HG02623 (cell line): ENCODE results near the gene CSF3R.
"Not testable (repeated sequence)": the region's sequence is repeated elsewhere in the genome, so short reads cannot be mapped to it uniquely, and the experiment has no call there.

ENCODE experiments used
- ATAC-seq: cut with Tn5 transposase; IDR thresholded peaks from one replicate; pipeline ENCODE4 v1.9.1; 2021; ENCODE audit warnings: moderate library complexity; ENCODE audit not compliant: unreplicated experiment

CSF3R gene

DNA sequence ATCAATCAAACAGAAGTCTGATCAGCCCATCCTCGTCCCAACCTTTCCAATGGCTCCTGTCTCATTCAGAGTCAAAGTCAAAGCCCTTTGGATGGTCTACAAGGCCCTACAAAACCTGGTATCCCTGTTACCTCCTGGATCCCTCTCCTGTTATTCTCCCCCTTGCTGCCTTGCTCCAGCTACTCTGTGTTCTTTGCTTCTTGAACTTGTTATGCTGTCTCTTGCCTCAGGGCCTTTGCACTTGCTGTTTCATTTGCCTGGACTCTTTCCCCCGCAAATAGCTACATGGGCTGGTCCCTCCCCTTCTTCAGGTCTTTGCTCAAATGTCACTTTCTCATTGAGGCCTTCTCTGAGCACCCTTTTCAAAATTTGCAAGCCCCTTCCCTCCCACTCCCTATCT, 1.4 kb upstream of the CSF3R start:
- no peak for ATAC-seq

DNA sequence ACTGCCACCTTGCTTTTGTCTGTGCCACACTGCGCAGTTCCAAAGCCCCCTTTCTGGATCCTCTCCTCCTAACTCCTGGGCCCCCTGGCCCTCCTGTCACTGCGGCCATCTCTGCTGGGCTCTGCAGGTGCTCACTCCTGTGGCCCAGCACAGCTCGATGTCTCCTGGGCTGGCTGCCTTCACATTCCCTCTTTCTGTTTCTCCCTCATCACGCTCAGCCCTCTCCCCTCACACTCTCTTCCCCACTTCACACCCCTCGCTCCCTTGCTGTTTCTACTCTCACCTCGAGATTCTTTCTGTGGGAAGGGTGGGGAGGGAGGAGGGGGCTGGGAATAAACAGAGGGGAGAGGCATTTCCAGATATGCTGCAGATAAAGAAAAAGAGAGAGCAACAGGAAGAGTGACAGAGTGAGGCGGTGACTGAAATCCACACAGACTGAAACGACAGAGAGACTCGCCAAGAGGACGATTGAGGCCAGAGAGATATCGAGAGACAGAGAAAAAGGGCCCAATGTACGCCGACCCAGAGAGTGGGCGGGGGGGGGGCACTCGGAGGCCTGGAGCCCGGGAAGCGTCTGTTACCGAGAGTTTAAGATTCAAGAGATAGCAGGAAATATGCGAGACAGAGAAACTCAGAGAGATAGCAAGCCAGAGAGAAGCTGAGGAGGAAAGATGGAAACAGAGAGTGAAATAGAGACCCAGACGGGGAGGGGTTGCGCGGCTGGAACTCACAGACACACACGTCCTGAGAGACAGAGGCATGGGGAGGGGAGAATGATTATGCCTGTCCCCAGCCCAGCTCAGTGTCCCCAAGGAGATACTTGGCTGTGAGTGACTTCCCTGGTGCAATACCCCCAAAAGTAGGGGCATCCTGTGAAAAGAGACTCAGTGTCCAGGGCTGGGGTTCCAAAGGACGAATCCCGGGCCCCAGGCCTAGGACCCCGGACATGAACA, 666 bp downstream of the CSF3R start:
- no peak for ATAC-seq

DNA sequence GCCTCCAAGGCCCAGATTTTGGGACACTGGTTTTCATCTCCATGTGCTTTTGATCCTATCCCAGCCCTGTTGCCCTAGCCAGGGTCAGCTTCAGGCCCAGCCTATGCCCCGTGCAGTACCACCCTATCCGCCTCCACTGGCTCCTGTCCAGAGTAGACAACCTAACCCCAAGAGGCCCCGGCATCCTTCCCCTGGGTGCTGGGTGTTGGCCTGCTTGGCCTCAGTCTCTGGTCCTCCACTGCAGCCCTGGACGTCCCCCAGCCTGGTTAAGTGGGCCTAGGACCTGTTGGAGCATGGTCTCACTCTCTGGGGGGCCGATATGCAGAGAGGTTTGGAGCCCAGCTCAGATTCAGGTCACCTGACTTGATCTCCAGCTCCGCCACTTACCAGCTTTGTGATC, 1.6 kb downstream of the CSF3R start:
- no peak for ATAC-seq

DNA sequence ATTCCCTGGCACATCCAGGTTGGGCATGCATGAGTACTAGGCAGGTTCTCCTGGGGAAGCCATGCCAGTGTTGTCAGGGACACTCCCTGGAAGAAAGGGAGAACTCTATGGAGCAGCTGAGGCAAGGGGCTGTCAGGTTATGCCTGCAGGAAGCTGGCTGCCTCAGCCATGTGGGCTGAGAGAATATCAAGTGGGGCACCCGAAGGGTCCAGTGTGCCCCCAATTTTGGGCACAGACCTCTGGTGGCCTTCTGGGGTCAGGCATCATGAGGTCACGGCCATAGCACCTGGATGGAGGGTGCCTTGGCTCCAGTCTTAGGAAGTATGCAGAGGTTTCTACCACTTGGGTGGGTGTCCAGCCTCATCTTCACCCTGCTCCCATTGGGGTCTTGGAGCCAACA, 2.6 kb downstream of the CSF3R start:
- ATAC-seq: no peak

DNA sequence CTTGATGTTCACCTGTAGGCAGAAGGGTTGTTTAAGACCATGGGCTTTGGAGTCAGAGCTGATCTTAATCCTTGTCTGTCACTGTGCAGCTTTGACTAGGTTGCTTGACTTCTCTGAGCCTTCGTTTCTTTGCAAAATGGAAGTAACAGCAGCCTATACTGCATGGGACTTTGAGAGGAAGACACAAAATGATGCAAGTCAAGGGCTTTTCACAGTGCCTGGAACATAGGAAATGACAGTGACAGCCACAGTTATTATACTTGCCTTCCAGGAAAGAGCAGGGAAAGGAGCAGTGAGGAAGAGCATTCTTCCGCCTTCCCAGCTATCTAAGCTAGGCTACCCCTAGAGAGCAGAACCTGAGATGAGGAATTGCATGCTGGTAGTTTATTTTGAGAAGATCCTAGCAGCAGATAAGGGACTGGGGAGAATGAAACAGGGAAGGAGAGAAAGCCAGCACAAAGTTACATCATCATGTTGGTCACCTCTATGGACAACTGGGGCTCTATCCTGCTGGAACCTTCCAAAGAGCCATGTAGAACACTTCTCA, 3.1 kb downstream of the CSF3R start:
- ATAC-seq: no peak

DNA sequence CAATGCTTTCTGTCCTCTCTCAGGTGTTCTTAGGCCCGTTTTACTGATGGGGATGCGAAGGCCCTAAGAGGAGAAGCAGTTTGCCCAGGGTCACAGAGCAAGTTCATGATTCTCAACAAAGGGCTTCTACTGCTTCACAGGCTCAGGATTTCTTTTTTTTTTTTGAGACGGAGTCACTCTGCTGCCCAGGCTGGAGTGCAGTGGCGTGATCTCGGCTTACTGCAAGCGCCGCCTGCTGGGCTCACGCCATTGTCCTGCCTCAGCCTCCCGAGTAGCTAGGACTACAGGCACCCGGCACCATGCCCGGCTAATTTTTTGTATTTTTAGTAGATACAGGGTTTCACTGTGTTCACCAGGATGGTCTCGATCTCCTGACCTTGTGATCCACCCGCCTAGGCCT, 5.1 kb downstream of the CSF3R start:
- ATAC-seq: not testable (repeated sequence)

DNA sequence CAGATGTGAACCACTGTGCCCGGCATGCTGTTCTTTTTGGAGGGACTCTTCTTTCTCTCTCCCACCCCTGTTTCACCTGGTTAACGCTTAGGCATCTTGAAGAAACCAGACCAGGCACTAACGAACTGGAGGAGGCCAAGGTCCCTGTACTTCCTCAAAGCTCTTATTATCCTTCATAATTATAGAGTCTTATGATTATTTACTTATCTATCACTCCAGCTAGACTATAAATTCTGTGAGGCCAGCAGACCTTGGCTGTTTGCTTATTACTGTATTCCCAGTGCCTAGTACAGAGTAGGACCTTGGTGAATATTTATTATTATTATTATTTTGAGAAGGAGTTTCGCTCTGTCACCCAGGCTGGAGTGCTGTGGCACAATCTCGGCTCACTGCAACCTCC, 5.8 kb downstream of the CSF3R start:
- ATAC-seq: no peak

DNA sequence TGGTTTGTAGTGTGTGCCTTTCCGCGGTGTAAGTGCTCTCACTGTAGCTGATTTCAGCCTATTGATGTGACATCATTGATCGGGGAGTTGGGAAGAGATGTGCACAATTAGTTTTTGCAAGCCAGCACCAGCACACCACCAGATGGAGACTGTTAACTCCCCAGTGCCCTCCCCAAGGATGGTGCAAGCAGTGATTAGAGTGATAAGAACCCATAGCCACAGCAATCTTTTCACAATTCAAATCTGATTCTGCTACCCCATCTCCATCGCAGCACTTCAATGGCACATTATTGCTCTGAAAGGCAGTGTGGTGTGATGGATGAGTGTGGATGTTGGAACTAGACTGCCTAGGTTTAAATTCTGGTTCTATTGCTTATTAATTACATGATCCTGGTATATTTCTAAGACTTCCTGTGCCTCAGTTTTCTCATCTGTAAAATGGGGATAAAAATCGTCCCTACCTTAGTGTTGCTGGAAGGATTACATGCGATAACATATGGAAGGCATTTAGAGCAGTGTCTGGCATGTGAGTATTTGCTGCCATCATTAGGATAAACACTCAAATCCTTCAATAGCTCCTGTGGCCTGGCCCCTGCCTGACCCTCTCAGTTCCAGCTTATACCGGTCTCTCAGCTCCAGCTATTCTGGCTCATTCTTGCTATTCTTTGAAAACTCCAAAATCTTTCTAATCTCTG, 6.7 kb downstream of the CSF3R start:
- no peak for ATAC-seq

DNA sequence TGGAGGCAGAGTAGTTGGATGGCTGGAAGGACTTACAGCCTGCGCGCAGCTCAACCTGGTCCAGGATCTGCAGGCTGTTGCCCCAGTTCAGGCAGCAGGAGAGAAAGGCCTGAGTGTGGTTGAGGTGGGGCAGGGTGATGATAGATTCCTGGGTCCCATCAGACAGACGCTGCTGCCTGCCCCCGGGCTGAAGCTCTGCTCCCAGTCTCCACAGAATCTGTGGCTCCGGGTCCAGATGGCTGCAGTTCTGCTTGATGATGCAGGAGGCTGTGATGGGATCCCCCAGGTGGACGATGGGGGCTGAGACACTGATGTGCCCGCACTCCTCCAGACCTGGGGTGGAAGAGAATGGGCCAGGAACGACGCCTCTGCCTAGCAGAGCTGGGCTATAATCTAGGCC, 7.4 kb downstream of the CSF3R start:
- ATAC-seq: no peak

DNA sequence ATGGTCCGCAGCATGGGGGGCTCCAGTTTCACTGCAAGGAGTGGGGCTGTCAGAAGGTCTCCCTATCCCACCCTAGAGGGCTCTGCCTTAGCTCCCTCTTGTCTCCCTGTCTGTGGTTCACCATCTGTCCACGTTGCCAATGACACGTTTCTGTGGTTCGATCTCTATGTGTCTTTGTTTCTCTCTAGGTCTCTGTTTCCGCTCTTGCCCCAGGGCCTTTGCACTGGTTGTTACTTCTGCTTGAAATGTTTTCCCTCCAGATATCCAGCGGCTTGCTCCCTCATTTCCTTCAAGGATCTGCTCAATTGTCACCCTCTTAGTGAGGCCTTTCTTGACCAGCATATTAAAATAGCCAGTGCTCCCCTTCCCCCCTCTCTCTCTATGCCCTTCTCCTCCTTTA, 10.1 kb downstream of the CSF3R start:
- no peak for ATAC-seq

DNA sequence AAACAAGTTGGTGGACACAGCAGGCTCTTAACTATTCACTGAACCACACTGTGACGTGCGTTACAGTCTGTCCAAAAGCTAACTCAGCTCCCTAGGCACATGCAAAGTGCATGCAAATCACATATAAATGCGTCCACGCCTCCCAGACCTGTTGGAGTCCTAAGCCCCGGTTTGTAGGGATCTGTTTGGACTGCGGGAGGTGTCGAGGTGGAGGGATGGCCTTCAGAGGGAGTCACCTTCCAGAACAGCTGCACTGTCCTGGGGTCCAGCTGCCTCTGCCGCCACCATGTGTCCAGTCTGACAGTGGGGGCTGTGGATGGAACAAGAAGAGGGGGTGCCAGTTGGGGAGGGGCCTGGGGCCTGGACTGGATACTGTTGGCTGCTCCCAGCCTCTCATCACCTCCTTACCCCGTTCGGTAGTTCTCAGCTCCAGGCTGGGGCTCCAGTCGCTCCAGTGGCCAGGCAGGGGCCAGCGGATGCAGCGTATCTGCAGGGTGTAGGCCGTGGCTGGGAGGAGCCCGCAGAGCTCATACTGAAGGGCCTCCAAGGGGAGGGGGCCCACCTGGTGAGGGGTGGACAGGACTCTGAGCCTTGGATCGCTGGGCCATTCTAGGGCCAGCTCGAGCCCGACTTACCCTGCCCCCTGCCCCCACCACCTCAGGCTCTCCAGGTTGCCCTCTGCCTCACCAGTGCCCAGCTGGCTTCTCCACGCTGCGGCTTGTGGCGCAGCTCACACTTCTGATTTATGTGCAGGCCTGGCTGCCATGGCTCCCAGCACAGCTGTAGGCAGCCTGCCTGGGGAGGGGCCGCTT, 10.7 kb downstream of the CSF3R start:
- ATAC-seq: no peak

DNA sequence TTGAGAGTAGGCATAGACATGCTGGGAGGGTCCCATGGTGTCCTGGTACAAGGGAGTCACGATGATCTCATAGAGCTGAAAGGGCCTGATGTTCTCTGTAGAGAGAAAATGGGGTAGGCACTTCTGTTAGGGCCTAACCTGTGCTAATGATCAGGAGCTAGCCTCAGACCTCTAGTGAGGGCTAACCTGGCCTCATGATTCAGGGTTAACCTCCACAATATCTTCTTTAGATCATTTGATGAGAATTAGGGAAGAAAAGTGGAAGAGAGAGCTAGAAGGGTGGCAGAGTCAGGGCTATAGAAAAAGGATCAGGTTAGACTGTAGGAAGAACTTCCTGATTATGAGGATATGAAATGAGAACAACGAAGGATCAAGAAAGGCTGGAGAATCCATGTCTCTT, 13.6 kb downstream of the CSF3R start:
- ATAC-seq: no peak

DNA sequence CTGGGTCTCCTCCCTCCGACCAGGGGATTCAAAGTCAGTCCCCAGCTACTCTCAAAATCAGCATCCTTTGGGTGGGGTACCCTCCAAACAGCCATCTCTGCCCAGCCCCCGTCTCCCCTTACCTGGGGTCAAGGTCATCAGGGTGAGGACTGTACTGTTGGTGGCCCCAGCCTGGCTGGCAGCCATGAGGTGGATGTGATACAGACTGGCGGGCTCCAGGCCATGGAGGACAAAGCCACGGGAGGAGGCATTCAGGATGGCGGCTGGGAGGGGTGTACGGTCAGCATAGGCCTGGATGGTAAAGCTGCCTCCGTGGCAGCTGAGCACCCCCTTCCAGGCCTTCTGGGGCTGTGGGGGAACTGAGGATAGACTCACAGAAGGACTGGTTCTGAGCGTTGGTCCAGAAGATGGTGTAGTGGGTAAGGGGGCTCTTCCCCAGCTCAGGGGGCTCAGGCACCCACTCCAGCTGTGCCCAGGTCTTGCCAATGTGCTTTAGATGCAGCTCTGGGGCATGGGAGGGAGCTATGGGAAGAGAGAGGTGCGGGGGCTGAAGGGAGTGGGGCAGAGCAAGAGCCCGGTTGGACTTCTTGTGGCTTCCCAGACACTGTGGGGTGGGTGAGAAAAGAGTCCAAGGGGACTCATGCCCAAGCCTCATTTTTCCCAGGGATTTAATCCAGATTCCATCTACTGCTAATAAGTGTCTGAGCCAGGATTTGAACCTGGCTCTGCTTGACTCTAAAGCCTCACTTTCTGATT, 14.8 kb downstream of the CSF3R start:
- no peak for ATAC-seq

DNA sequence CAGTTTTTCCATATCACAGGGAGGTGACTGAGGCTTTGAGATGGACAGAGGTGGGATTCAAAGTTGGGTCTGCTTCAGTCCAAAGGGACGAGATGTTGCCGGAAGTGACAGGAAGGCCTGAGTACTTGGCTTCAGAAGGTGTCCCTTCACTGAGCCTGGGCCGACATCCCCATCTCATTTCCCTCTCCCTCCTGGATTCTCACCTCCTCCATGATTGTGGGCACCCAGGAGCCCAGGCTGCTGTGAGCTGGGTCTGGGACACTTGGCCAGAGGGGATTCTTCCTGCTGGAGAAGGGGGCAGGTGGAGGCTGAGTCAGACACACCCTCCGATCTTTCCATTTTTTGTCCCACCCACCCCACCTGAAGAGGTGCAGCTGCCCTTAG, 15.7 kb downstream of the CSF3R start:
- ATAC-seq: no peak

DNA sequence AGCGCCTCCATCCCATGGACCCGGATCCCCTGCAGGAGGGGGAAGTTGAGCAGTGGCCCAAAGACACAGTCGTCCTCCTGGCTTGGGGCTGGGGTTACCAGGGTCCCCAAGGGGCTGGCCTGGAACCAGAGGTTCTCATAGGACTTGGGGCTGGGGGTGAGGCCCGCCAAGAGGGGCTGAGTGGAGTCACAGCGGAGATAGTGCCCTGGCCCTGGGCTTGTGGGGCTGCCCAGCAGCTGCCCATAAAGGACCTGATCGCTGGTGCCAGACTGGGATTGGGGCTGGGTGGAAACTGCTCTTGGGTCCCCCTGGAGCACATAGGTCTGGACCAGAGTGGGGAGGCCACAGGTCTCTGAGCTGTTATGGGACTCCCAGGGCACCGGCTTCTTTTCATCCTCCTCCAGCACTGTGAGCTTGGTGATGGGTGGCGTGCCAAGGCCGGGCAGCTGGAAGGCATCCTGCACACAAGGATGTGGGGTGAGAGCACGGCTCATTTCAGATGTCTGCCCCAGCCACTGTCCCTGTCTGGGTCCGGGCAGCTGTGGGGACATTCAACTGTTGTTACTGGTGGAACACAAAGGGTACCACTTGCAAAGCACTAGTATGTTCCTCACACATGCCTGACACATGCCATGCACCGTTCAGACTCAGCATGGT, 16.2 kb downstream of the CSF3R start:
- ATAC-seq: no peak

DNA sequence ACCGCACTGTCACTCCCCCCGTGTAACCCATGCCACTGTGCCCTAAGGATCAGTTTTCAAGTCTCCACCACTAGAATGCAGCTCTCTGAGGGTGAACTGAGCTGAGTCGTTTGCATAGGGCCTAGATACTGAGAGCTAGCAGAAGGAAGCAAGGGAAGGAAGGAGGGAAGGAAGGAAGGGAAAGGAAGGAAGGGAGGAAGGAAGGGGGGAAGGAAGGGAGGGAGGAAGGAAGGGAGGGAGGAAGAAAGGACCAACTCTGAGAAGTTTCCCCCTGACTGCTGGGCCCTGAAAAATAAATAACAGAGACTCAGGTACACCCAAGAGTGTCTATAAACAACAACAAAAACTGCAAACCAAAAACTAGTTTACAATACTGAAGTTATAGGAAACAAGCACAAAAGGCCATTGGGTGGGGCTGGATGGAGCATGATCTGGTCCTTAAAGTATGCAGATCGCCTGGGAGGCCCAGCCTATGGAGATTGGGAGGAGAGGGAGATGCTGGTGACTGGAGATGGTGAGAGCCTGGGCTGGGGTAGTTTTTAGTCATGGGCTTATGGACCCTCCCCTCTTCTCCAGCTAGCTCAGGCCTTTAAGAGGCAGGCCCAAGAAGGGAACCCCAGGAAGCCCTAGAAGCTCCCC, 16.9 kb downstream of the CSF3R start:
- no peak for ATAC-seq

DNA sequence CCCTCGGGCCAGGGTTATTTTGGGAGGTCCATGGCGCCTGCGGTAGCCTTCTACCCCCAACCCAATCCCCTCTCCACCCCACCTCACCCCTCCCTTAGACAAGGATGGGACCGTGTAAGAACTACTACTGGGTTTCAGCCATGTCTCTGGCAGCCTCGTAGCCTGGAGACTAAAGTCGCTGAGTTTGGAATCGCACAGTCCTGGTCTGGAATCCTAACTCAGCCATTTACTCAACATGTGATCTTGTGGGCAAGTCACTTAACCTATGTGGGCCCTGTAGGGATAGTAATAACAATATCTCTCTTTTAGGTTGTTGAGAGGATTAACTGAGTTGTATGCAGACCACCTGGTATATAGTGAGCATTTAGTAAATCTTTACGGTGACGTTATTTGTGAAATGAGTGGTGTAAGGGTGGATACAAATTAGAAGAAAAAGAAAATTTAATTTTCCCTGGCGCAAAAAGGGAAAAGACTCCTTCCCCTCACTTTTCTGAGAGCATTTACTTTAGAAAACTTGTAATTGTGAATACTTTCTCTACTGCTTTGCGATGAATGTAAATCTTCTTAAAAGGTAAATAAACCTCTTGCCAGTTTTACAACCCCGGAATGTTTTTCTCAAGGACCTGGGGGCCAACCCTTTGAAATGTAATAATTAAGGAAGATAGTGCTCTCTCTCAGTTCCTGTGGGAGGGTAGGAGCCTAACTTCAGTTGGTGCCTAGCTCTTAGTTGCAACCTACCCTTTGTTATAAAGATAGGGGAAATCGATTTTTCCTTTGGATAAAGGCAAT, 17.9 kb downstream of the CSF3R start:
- peak; percentile 29 for ATAC-seq

DNA sequence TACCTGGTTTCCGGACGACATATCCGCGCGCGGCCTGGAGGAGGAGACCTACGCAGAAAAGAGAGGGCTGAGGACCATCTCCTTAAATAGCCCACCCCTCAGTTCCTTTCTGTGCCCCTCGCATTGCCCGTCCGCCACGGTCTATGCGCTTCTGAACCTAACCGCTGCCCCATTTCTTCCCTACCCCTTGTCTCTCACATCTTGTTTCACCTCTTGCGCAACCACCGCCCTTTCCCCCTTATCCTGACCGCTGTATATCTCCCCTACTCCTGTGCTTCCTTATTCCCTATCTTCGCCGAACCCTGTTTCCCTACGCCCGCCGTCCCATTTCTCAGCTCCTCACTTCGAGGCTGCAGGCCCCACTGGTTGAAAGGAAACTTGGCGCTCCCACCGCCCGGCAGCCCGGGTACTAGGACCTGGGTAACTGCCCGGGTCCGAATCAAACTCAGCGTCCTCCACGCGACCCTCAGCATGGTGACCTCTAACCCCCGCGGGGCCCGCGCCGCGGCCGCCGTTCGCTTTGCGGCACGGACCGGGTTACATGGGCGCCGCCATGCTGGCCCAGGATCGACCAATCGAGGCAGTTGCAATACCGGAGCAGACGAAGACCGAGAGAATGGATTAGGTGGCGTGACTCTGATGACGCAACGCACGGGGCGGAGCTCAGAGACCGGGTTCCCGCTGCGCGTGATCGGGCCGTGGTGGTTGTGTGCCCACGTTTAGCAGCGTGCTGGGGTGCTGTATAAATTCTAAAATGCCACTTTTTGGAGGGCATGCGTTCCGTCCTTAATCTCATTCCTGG, 18.7 kb downstream of the CSF3R start, which contains the start of gene MRPS15:
TSS of gene MRPS15 (minus strand) at position 582 of the 802 bp plus-strand sequence. CDS start at position 473, 109 bp downstream.
- ATAC-seq: peak; percentile 87
